AG09309 (cell line): Measurements from ENCODE around the gene TCL1A.
"Not testable (repeated sequence)": the region's sequence is repeated elsewhere in the genome, so short reads cannot be mapped to it uniquely, and the experiment has no call there.

Experiments used
- DNase-seq: peaks from one replicate; pipeline ENCODE4 v3.0.0-alpha.2; 2010; ENCODE audit warnings: low read depth
- H3K4me3 ChIP-seq: 2 replicates; pipeline ENCODE4 v1.5.1; 2011; ENCODE audit warnings: mild to moderate bottlenecking, low read depth, low read length, moderate library complexity; ENCODE audit not compliant: control insufficient read depth
- CTCF ChIP-seq: IDR thresholded peaks from 2 replicates; pipeline ENCODE4 v1.5.1; 2011; ENCODE audit warnings: mild to moderate bottlenecking, low read depth, low read length, inconsistent platforms; ENCODE audit not compliant: insufficient read depth, control insufficient read depth; ENCODE audit errors: missing control alignments

Gene TCL1A

GRCh38 chr14:95756127-95756526, 42.2 kb upstream of the TCL1A start:
- H3K4me3 ChIP-seq: no peak overlapping the region
- TF ChIP-seq CTCF: no peak
- no peak for DNase-seq

- H3K4me3 ChIP-seq: no peak overlapping the region
- TF ChIP-seq CTCF: no peak
- no peak for DNase-seq
Measured at GRCh38 chr14:95741781-95742180, 27.9 kb upstream of the TCL1A start.

GRCh38 chr14:95741038-95741490, 27.1 kb upstream of the TCL1A start:
- no peak for DNase-seq
- no peak for TF ChIP-seq CTCF
- H3K4me3 ChIP-seq: no peak overlapping the region

GRCh38 chr14:95739356-95739755, 25.4 kb upstream of the TCL1A start:
- DNase-seq: no peak
- no peak overlapping the region for H3K4me3 ChIP-seq
- no peak for TF ChIP-seq CTCF

- H3K4me3 ChIP-seq: no peak overlapping the region
- no peak for DNase-seq
- no peak for TF ChIP-seq CTCF
Measured at GRCh38 chr14:95733212-95733611, 19.3 kb upstream of the TCL1A start.

GRCh38 chr14:95730126-95730525, 16.2 kb upstream of the TCL1A start:
- no peak for TF ChIP-seq CTCF
- H3K4me3 ChIP-seq: no peak overlapping the region
- no peak for DNase-seq

- not testable (repeated sequence) for DNase-seq
Measured at GRCh38 chr14:95729402-95730028, 15.6 kb upstream of the TCL1A start.

More at GRCh38 chr14:95729402-95730028, 15.6 kb upstream of the TCL1A start:
- not testable (repeated sequence) for H3K4me3 ChIP-seq
